Psoas muscle (tissue), 8 donors: ENCODE results near the gene OR13G1. TPM values are rescaled to one million over a fixed set of nuclear protein-coding genes. Genes with fewer than 3 reads are reported as not detected.

Experiments
- ATAC-seq, 4 donors: fragments of 200-7000 bp; cut with Tn5 transposase; one replicate each; pipeline ENCODE4 v1.9.1; 2020; ENCODE audit warnings: moderate library complexity in 3 of 4, mild to moderate bottlenecking in 2 of 4
- DNase-seq, 2 donors: peaks; one replicate each; pipeline ENCODE4 v3.0.0-alpha.2; 2020
- H3K27ac ChIP-seq: fragments of 200-600 bp; one replicate; pipeline ENCODE4 v1.8.0; 2022
- H3K27me3 ChIP-seq, 3 donors: fragments of 200-600 bp in 1 of 3; one replicate each; pipeline versions ENCODE4 v1.6.1 to v1.8.0; 2013 to 2022; ENCODE audit warnings: low read length in 2 of 3, mild to moderate bottlenecking in 2 of 3, moderate library complexity in 1 of 3; ENCODE audit not compliant: insufficient read depth in 3 of 3
- H3K36me3 ChIP-seq, 2 donors: fragments of 200-600 bp in 1 of 2; one replicate each; pipeline versions ENCODE4 v1.6.1 to v1.8.0; 2013 to 2022; ENCODE audit warnings: low read depth in 1 of 2, mild to moderate bottlenecking in 1 of 2, moderate library complexity in 1 of 2; ENCODE audit not compliant: insufficient read depth in 1 of 2
- H3K4me1 ChIP-seq: fragments of 200-600 bp; one replicate; pipeline ENCODE4 v1.8.0; 2022
- H3K4me3 ChIP-seq: fragments of 200-600 bp; one replicate; pipeline ENCODE4 v1.8.0; 2022; ENCODE audit warnings: mild to moderate bottlenecking
- H3K9me3 ChIP-seq: fragments of 200-600 bp; one replicate; pipeline ENCODE4 v1.8.0; 2022
- WGBS, 3 donors: extraction: QIAGEN DNeasy Blood & Tissue Kit; methylation state at CpG; one replicate each; pipeline versions ENCODE4 v1.1.6 to v1.1.7; 2013; 5-methylcytosine and 5-hydroxymethylcytosine counted together
- intact Hi-C, 2 donors: fragments of 100-400 bp; cut with DNase I; formaldehyde crosslinking; loops; one replicate each; pipeline versions ENCODE4 v1.11.0 to v1.14.2; 2022
- polyA plus RNA-seq, 3 donors: library from polyadenylated mRNA; stranded (reverse); fragments of 200-250 nt; gene quantifications; one replicate each; pipeline ENCODE4 v1.2.3, GENCODE V29; 2013
- total RNA-seq, 4 donors: library from RNA; stranded (reverse); fragmentation: NEBNext Ultra II Directional in 2 of 4; extraction: Animal tissue kit (Norgen Biotek cat#: 25700) in 2 of 4; gene quantifications; one replicate each; pipeline versions ENCODE4 v1.2.1 to v1.2.4, GENCODE V29; 2021 to 2023
- TF ChIP-seq, protein P1 (sequence below): fragments of 200-600 bp; IDR thresholded peaks from one replicate; pipeline ENCODE4 v1.8.0; 2022; ENCODE audit warnings: antibody characterized with exemption
- donor health status: healthy with polysubstance abuse.
- donor health status: DM: no; HTN: no; CAD: no; lungs with moderate emphysema.
- donor health status: Bipolar disorder and iron deficiency.
- donor health status: healthy.
- donor health status: DM: yes; HTN: yes; CAD: no.
- donor health status: DM: no; HTN: no; CAD: no.
- donor health status: DM: no; HTN: no; CAD: no.
- donor health status: DM: yes; HTN: yes; CAD: no.

The OR13G1 gene
- total and polyA plus RNA-seq, 7 donors = not detected

DNA sequence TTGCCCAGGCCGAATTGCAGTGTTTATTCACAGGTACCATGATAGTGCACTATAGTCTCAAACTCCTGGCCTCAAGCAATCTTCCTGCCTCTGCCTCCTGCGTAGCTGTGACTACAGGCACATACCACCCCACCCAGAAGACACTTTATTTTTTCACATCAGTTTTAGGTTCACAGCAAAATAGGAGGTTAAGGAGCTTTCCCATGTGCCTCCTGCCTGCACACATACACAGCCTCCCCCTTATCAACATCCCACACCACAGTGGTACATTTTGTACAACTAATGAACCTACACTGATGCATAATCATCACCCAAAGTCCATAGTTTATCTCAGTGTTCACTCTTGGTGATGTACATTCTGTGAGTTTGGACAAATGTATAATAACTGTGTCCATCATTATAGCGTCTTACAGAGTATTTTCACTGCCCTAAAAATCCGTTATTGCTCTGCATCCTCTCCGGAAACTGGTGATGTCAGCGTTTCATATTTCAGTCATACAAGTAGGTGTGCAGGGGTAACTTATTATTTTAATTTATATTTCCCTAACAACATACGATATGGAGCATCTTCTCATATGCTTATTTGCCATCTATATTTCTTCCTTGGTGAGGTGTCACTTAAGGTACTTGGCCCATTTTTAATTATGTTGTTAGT lies 23.2 kb downstream of the OR13G1 start:
- DNase-seq (no peak), ATAC-seq (no peak)
- H3K27me3 ChIP-seq = no peaks in the 10 kb centered on the region
- H3K4me1 ChIP-seq = no peaks in the 10 kb centered on the region
- no peaks in the 10 kb centered on the region for H3K9me3 ChIP-seq
- no peak overlapping the region for H3K27ac ChIP-seq
- no peaks in the 10 kb centered on the region for H3K36me3 ChIP-seq
- 77 to 87% (median 78%) methylated on average over 7 of the region's 7 CpGs for WGBS, 3 donors
- TF ChIP-seq, protein P1, sequence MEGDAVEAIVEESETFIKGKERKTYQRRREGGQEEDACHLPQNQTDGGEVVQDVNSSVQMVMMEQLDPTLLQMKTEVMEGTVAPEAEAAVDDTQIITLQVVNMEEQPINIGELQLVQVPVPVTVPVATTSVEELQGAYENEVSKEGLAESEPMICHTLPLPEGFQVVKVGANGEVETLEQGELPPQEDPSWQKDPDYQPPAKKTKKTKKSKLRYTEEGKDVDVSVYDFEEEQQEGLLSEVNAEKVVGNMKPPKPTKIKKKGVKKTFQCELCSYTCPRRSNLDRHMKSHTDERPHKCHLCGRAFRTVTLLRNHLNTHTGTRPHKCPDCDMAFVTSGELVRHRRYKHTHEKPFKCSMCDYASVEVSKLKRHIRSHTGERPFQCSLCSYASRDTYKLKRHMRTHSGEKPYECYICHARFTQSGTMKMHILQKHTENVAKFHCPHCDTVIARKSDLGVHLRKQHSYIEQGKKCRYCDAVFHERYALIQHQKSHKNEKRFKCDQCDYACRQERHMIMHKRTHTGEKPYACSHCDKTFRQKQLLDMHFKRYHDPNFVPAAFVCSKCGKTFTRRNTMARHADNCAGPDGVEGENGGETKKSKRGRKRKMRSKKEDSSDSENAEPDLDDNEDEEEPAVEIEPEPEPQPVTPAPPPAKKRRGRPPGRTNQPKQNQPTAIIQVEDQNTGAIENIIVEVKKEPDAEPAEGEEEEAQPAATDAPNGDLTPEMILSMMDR = no peak
- H3K4me3 ChIP-seq = no peak overlapping the region
- intact Hi-C loops = no loop called here

DNA sequence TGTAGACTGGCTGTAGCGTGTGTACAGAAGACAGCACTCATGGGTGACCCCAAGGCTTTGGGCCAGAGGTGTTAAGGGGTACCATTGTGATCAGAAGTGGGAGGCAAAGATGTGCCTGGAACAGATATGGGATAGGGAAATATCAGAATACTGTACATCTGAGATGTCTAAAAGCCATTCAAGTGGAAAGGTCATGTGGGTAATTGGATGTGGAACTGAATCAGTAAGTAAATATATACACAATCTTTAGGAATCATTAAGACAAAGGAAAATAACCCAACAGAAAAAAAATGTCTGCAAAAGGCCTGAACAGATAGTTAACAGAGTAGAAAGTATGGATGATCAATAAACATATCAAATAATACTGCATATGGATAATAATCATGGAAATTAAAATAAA lies 26.5 kb downstream of the OR13G1 start:
- Histone ChIP-seq H3K27ac (no peak overlapping the region), H3K27me3 (no peaks in the 10 kb centered on the region), H3K9me3 (no peaks in the 10 kb centered on the region), H3K36me3 (no peaks in the 10 kb centered on the region), H3K4me3 (no peak overlapping the region), H3K4me1 (no peaks in the 10 kb centered on the region)
- intact Hi-C loops = no loop called here
- DNase-seq (no peak), ATAC-seq (no peak)
- 83 to 89% (median 86%) methylated on average over 1 of the region's 1 CpG for WGBS, 3 donors
- TF ChIP-seq, protein P1 = no peak

DNA sequence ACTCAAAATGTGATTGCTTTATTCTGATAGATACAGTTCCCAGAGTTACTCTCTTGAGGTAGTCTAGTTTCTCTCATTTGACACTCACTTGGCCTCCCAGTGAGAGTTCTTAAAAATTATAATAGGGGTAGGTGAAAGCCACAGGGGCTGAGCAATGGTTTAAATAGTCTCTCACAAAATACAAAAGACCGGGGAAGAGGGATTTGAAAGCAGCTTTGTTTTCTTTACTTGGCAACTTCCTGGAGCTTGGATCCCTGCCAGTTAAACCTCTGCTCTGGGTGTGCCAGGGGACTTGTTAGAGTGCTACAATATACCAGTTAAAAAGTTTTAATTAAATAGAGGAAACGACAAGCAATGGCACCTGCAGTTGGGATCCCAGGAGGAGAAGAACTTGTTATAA lies 31.7 kb downstream of the OR13G1 start:
- Histone ChIP-seq H3K4me3 (no peak overlapping the region), H3K27ac (no peak overlapping the region), H3K36me3 (no peaks in the 10 kb centered on the region), H3K27me3 (no peaks in the 10 kb centered on the region), H3K4me1 (no peaks in the 10 kb centered on the region), H3K9me3 (no peaks in the 10 kb centered on the region)
- TF ChIP-seq, protein P1 = no peak
- WGBS, 3 donors = 0 to 5% (median 2%) methylated on average over 2 of the region's 2 CpGs
- intact Hi-C loops = no loop called here
- DNase-seq = no peak
- no peak for ATAC-seq

DNA sequence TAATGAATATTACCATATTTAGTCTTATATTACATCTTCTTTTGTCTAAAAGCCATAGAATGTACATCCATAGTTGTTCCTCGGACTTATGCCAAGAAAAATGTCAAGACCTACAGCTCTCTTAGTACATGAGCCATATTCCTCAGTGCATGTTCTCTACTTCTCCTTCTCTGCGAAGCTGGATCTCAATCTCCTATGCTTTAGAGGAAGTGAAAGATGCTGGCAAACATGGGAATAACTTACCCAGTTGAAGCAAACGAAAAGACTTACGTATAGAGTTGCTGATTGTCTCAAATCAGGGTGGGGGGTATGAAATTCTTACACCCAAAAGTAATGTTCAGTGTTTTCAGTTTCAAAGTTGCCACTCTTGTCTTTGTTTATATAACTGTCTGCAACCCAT lies 32.7 kb downstream of the OR13G1 start:
- H3K9me3 ChIP-seq = no peaks in the 10 kb centered on the region
- WGBS, 3 donors = 78 to 88% (median 86%) methylated on average over 4 of the region's 4 CpGs
- ATAC-seq (no peak), DNase-seq (no peak)
- H3K27me3 ChIP-seq = no peaks in the 10 kb centered on the region
- H3K27ac ChIP-seq = no peak overlapping the region
- no peaks in the 10 kb centered on the region for H3K4me1 ChIP-seq
- intact Hi-C loops = no loop called here
- H3K4me3 ChIP-seq = no peak overlapping the region
- TF ChIP-seq, protein P1 = no peak
- H3K36me3 ChIP-seq = no peaks in the 10 kb centered on the region

DNA sequence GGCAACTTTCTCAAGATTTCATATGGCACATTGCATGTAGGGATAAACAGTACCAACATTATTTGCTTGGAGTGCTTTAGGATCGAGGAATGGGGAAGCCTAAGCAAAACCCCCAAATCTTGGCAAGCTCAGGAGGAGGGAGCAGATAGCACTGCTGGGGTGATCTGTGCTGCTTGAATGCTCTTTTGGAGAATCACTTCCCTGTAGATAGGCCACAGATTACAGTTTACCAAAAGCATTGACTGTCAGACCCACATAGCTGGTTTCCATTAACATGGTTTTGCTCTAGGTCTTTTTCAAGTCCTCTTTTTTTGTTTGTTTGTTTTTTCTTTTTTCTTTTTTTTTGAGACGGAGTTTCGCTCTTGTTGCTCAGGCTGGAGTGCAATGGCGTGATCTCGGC lies 36.8 kb downstream of the OR13G1 start:
- H3K4me1 ChIP-seq = no peaks in the 10 kb centered on the region
- no peak for ATAC-seq
- no peaks in the 10 kb centered on the region for H3K36me3 ChIP-seq
- no peak for DNase-seq
- TF ChIP-seq, protein P1 = no peak
- H3K27ac ChIP-seq = no peak overlapping the region
- H3K4me3 ChIP-seq = no peak overlapping the region
- H3K27me3 ChIP-seq = no peaks in the 10 kb centered on the region
- 63 to 85% (median 85%) methylated on average over 4 to 5 of the region's 5 CpGs for WGBS, 3 donors
- H3K9me3 ChIP-seq = no peaks in the 10 kb centered on the region
- intact Hi-C loops = no loop called here
